ENCODE results near the gene RPS19BP1.

DNA sequence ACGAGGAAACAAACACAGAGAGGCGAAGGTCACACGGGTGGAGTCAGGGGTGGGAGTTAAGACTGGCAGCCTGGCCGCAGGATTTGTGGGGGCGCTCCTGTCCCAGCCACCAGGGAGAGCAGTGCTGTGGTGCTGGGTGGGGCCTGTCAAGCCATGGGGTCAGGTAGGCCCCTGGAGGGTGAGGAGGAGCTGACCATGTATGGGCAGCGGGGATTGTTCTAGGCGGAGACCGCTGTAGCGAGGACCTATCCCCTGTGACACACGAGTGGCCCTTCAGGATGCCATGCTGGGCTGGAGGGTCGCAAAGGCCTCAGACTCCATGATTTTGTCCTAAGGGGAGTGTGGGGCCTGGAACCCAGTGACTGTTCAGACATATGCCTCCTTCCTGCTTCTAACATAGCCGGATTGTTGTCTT lies 1.6 kb upstream of the RPS19BP1 start:
- TF ChIP-seq, protein P1, sequence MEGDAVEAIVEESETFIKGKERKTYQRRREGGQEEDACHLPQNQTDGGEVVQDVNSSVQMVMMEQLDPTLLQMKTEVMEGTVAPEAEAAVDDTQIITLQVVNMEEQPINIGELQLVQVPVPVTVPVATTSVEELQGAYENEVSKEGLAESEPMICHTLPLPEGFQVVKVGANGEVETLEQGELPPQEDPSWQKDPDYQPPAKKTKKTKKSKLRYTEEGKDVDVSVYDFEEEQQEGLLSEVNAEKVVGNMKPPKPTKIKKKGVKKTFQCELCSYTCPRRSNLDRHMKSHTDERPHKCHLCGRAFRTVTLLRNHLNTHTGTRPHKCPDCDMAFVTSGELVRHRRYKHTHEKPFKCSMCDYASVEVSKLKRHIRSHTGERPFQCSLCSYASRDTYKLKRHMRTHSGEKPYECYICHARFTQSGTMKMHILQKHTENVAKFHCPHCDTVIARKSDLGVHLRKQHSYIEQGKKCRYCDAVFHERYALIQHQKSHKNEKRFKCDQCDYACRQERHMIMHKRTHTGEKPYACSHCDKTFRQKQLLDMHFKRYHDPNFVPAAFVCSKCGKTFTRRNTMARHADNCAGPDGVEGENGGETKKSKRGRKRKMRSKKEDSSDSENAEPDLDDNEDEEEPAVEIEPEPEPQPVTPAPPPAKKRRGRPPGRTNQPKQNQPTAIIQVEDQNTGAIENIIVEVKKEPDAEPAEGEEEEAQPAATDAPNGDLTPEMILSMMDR (IDR thresholded peaks at IDR 0.05) = no peak
- no peak for TF ChIP-seq POLR2A (IDR thresholded peaks at IDR 0.05)
